Measurements from ENCODE around the gene PPM1J. TPM values are rescaled to one million over a fixed set of nuclear protein-coding genes. Genes with fewer than 3 reads are reported as not detected.

Gene PPM1J
- total and polyA plus RNA-seq, 2 of the 8 experiments (the other 6 are each of a cell fraction or from before 2014, with no cell fraction given) = 19.4 to 31.6 TPM

DNA sequence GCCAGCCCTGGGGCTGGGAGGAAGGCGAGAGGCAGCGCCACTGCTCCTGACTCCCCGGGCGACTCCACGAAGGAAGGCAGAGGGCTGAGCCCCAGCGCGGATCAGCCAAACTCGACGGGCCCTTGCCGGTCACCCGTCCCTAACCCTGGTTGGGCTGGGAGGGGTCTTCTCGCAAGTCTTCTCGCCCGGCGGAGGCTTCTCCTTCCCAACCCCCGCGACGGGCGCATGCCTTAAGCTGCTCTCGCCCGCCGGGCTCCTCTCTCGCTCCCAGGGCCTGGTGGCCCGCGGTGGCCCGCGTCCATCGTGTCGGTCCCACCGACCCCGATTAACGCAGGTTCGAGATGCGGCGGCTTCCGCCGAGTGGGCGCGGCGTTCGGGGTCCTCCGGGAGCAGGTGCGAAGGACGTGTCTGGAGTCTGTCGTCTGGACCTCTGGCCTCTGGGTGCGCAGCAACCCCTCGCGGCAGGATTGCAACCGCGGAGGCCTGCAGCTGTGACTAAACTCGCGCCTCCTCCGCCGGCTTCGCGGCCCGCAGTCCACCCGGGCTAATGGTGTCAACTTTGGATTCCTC, 29.0 kb upstream of the PPM1J start (continued):
- TF ChIP-seq TAF7 (optimal IDR thresholded peaks at IDR 0.05; ENCODE audit: borderline replicate concordance, low read depth, low read length) = peak; percentile 19
- TF ChIP-seq FOSL1 (IDR thresholded peaks at IDR 0.05; ENCODE audit: insufficient read depth, low read depth, low read length) = no peak
- TF ChIP-seq TBP (IDR thresholded peaks at IDR 0.05; ENCODE audit: low read depth, low read length) = no peak; the same call in 1 of the 2 replicates
- TF ChIP-seq SIX5 (IDR thresholded peaks at IDR 0.05; ENCODE audit: low read depth, low read length) = no peak
- no peak for TF ChIP-seq POLR2AphosphoS5 (IDR thresholded peaks at IDR 0.05; ENCODE audit: low read depth, low read length)
- no peak for TF ChIP-seq GTF2F1 (IDR thresholded peaks at IDR 0.05; ENCODE audit: borderline replicate concordance, low read depth, low read length)
- TF ChIP-seq MAFK (IDR thresholded peaks at IDR 0.05; ENCODE audit: low read depth, low read length) = no peak
- TF ChIP-seq BCL11A (IDR thresholded peaks at IDR 0.05; ENCODE audit: low read depth in 2 of 2, low read length in 2 of 2) = no peak
- no peak for TF ChIP-seq SP1 (IDR thresholded peaks at IDR 0.05; ENCODE audit: low read depth, low read length)
- TF ChIP-seq SIRT6 (IDR thresholded peaks at IDR 0.05; ENCODE audit: low read length) = no peak
- TF ChIP-seq EZH2 (IDR thresholded peaks at IDR 0.05; ENCODE audit: low read depth, low read length, severe bottlenecking) = peak; percentile 81
- TF ChIP-seq SP2 (IDR thresholded peaks at IDR 0.05; ENCODE audit: low read length) = no peak
- TF ChIP-seq HDAC2 (IDR thresholded peaks at IDR 0.05; ENCODE audit: borderline replicate concordance in 1 of 2, low read depth in 2 of 2, low read length in 2 of 2) = peak in 1 of 2 experiments; percentile 60; a peak in 2 of 4 replicates
- no peak for TF ChIP-seq POLR2A (IDR thresholded peaks at IDR 0.05; ENCODE audit: control extremely low read depth in 1 of 2, low read depth in 2 of 2, low read length in 2 of 2)
- TF ChIP-seq NRF1 (IDR thresholded peaks at IDR 0.05; ENCODE audit: low read depth, low read length) = no peak
- TF ChIP-seq, protein P1, sequence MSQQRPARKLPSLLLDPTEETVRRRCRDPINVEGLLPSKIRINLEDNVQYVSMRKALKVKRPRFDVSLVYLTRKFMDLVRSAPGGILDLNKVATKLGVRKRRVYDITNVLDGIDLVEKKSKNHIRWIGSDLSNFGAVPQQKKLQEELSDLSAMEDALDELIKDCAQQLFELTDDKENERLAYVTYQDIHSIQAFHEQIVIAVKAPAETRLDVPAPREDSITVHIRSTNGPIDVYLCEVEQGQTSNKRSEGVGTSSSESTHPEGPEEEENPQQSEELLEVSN (IDR thresholded peaks at IDR 0.05) = peak; percentile 80
- no peak for TF ChIP-seq TCF12 (IDR thresholded peaks at IDR 0.05; ENCODE audit: low read depth, low read length)
- TF ChIP-seq TEAD4 (IDR thresholded peaks at IDR 0.05; ENCODE audit: low read depth, low read length) = peak; percentile 84
- no peak for TF ChIP-seq RFX5 (IDR thresholded peaks at IDR 0.05; ENCODE audit: borderline replicate concordance, low read depth, low read length)
- no peak for TF ChIP-seq NANOG (IDR thresholded peaks at IDR 0.05; ENCODE audit: insufficient read depth, low read depth, low read length, poor library complexity, severe bottlenecking)
- no peak for TF ChIP-seq CREB1 (IDR thresholded peaks at IDR 0.05)
- no peak for TF ChIP-seq BRCA1 (IDR thresholded peaks at IDR 0.05; ENCODE audit: low read depth, low read length)
- TF ChIP-seq KDM4A (IDR thresholded peaks at IDR 0.05; ENCODE audit: low read depth, low read length, severe bottlenecking) = peak; percentile 80
- TF ChIP-seq HDAC6 (IDR thresholded peaks at IDR 0.05; ENCODE audit: low read depth, low read length) = no peak
- peak; percentile 35 to 52; a peak in 2 of 4 replicates for TF ChIP-seq RAD21 (IDR thresholded peaks at IDR 0.05 in 1 of 2, conservative IDR thresholded peaks at IDR 0.05 in 1 of 2; ENCODE audit: low read depth in 2 of 2, low read length in 2 of 2)
- TF ChIP-seq, protein P2, sequence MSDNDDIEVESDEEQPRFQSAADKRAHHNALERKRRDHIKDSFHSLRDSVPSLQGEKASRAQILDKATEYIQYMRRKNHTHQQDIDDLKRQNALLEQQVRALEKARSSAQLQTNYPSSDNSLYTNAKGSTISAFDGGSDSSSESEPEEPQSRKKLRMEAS (IDR thresholded peaks at IDR 0.05) = no peak; the same call in 1 of the 2 replicates

Data from H1 (cell line).